Tibial nerve (tissue), 4 donors: Measurements from ENCODE around the gene P2RX5.

Experiments used
- CTCF ChIP-seq, 5 experiments: fragments of 200-600 bp in 3 of 5; fragments of 450-650 bp in 2 of 5; sonication (generic) in 3 of 5; IDR thresholded peaks; one replicate each; pipeline ENCODE4 v1.5.1; 2016 to 2019; ENCODE audit warnings: antibody characterized with exemption in 5 of 5, mild to moderate bottlenecking in 3 of 5, moderate library complexity in 2 of 5
- EP300 ChIP-seq, 2 donors: sonication (generic); formaldehyde crosslinking; IDR thresholded peaks; one replicate each; pipeline ENCODE4 v1.6.1; 2017; ENCODE audit warnings: antibody characterized with exemption in 2 of 2, mild to moderate bottlenecking in 1 of 2
- POLR2A ChIP-seq, 2 donors: fragments of 450-650 bp; IDR thresholded peaks; one replicate each; pipeline ENCODE4 v1.6.1; 2017; ENCODE audit warnings: antibody characterized with exemption in 2 of 2, mild to moderate bottlenecking in 2 of 2, moderate library complexity in 2 of 2

DNA sequence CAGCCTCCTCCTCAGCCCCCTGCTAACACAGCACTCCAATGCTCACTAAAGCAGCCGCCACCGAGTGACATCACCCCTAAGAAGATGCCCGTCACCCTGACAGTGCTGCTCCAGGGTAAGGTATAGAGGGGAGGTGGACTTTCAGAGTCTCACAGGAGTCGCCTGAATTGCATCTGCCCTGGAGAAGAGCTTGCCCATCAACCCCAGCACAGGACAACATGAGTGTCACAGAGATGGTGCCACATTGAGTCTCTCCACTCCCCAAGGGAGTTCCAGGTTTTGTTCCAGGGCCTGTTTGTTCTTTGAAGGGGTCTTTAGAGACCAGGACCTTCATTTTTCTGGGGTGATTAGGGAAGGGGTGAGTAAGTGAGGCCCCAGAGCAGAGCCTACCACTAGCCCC lies 2.2 kb upstream of the P2RX5 start:
- no peak for TF ChIP-seq CTCF (IDR thresholded peaks at IDR 0.05)
- no peak for TF ChIP-seq POLR2A (IDR thresholded peaks at IDR 0.05)
- TF ChIP-seq EP300 (IDR thresholded peaks at IDR 0.05), result no peak
